PC-3 (cell line): ENCODE measurements around the gene BPGM. TPM values are rescaled to one million over a fixed set of nuclear protein-coding genes. Genes with fewer than 3 reads are reported as not detected.

Source experiments
- ATAC-seq: fragments of 200-7000 bp; cut with Tn5 transposase; 2 replicates; pipeline ENCODE4 v1.9.1; 2020; ENCODE audit warnings: mild to moderate bottlenecking, moderate library complexity
- BruUV-seq: library from RNA; stranded (reverse); fragments of 400-500 nt; replicated peaks from 2 replicates; lab custom pipeline; 2021; lab: Mats Ljungman, UMichigan
- CTCF ChIA-PET: fragments of 300-600 bp; sonication (Branson Sonifier 250); formaldehyde crosslinking; loops from one replicate; lab custom pipeline; 2022; ENCODE audit warnings: antibody characterized with exemption; lab: Charles Lee
- POLR2A ChIA-PET: fragments of 300-600 bp; sonication (Branson Sonifier 250); formaldehyde crosslinking; loops from one replicate; lab custom pipeline; 2022; ENCODE audit warnings: antibody characterized with exemption; ENCODE audit not compliant: unreplicated experiment; lab: Charles Lee
- DNase-seq: peaks from one replicate; pipeline ENCODE4 v3.0.0-alpha.2; 2015
- H2AFZ ChIP-seq: fragments of 300-600 bp; sonication (generic); 2 replicates; pipeline ENCODE4 v1.6.0; 2016; ENCODE audit warnings: antibody characterized with exemption, low read length
- H3F3A ChIP-seq: fragments of 300-600 bp; sonication (generic); one replicate; pipeline ENCODE4 v1.6.0; 2017; ENCODE audit warnings: antibody characterized with exemption, low read length, control low read depth, mild to moderate bottlenecking; ENCODE audit not compliant: unreplicated experiment
- H3K27ac ChIP-seq: fragments of 300-600 bp; sonication (generic); 2 replicates; pipeline ENCODE4 v1.5.1; 2016; ENCODE audit warnings: mild to moderate bottlenecking, low read length
- H3K27me3 ChIP-seq: fragments of 300-600 bp; sonication (generic); 2 replicates; pipeline ENCODE4 v1.6.1; 2016; ENCODE audit warnings: low read length, mixed read lengths
- H3K36me3 ChIP-seq: fragments of 300-600 bp; sonication (generic); 2 replicates; pipeline ENCODE4 v1.6.1; 2016; ENCODE audit warnings: low read depth, mixed run types, low read length, mixed read lengths
- H3K4me1 ChIP-seq: fragments of 300-600 bp; sonication (generic); 2 replicates; pipeline ENCODE4 v1.5.1; 2016; ENCODE audit warnings: low read length; ENCODE audit not compliant: insufficient read depth
- H3K4me2 ChIP-seq: fragments of 300-600 bp; sonication (generic); 2 replicates; pipeline ENCODE4 v1.6.0; 2016; ENCODE audit warnings: low read length
- H3K4me3 ChIP-seq: fragments of 300-600 bp; sonication (generic); 2 replicates; pipeline ENCODE4 v1.5.1; 2016; ENCODE audit warnings: mild to moderate bottlenecking, low read length, mixed read lengths
- H3K79me2 ChIP-seq: fragments of 300-600 bp; sonication (generic); 2 replicates; pipeline ENCODE4 v1.6.1; 2017; ENCODE audit warnings: low read length, mixed read lengths
- H3K9ac ChIP-seq: fragments of 300-600 bp; sonication (generic); 2 replicates; pipeline ENCODE4 v1.6.0; 2016; ENCODE audit warnings: mild to moderate bottlenecking, low read length
- H3K9me2 ChIP-seq: fragments of 300-600 bp; sonication (generic); replicated peaks from 2 replicates; pipeline ENCODE4 v1.6.1; 2016; ENCODE audit warnings: mixed run types, low read length, mixed read lengths
- H3K9me3 ChIP-seq: fragments of 300-600 bp; sonication (generic); 2 replicates; pipeline ENCODE4 v1.6.1; 2016; ENCODE audit warnings: low read length, mixed read lengths
- H4K20me1 ChIP-seq: fragments of 300-600 bp; sonication (generic); 2 replicates; pipeline ENCODE4 v1.6.1; 2016; ENCODE audit warnings: low read length, mixed read lengths
- CTCF ChIP-seq: fragments of 300-600 bp; sonication (generic); conservative IDR thresholded peaks from 2 replicates; pipeline ENCODE4 v1.5.1; 2017; ENCODE audit warnings: antibody characterized with exemption, low read depth, mild to moderate bottlenecking, low read length
- EZH2 ChIP-seq: fragments of 300-600 bp; sonication (generic); IDR thresholded peaks from one replicate; pipeline ENCODE4 v1.6.1; 2017; ENCODE audit warnings: antibody characterized with exemption, mild to moderate bottlenecking, low read length; ENCODE audit not compliant: unreplicated experiment
- EZH2phosphoT487 ChIP-seq: fragments of 300-600 bp; sonication (generic); IDR thresholded peaks from 2 replicates; pipeline ENCODE4 v1.6.1; 2018; ENCODE audit warnings: mild to moderate bottlenecking, antibody characterized with exemption, low read length, borderline replicate concordance
- intact Hi-C: fragments of 100-400 bp; cut with micrococcal nuclease; formaldehyde crosslinking; loops from 2 replicates; pipeline ENCODE4 v1.9.0; 2023
- total RNA-seq: library from RNA; depleted of rRNA; stranded (reverse); fragments of >200 nt; gene quantifications from 2 replicates; pipeline ENCODE4 v1.2.3, GENCODE V29; 2014

The BPGM gene
- total RNA-seq, 1 experiment from 2014 or later = 14.6 TPM

GRCh38 chr7:134605978-134606923, 40.4 kb upstream of the BPGM start:
- Histone ChIP-seq H2AFZ (peak overlapping the region; percentile 8; the same call in 1 of the 2 replicates), H3F3A (no peaks in the 10 kb centered on the region), H3K27me3 (no peaks in the 10 kb centered on the region), H3K9me3 (no peaks in the 10 kb centered on the region), H3K79me2 (no peaks in the 10 kb centered on the region), H3K9ac (peak overlapping the region; percentile 16; the same call in 1 of the 2 replicates), H4K20me1 (no peaks in the 10 kb centered on the region), H3K4me1 (peaks cover 11% of the 10 kb centered on the region), H3K4me2 (peak overlapping the region; percentile 52), H3K27ac (peak overlapping the region; percentile 56), H3K9me2 (no peaks in the 10 kb centered on the region), H3K4me3 (peak overlapping the region; percentile 24; the same call in 1 of the 2 replicates), H3K36me3 (no peaks in the 10 kb centered on the region)
- ChIA-PET CTCF (interaction anchor here (0.6 to 1.6 kb wide), 3 partner anchors 59 to 131 kb away, joined by 3 to 4 read pairs (median 3); no protein-coding TSS in a partner anchor), POLR2A (no interaction called here)
- intact Hi-C loops = loop anchor here (1.0 to 2.0 kb wide), 4 partner anchors 43 to 173 kb away; no protein-coding TSS in a partner anchor
- TF ChIP-seq EZH2phosphoT487 = no peak
- TF ChIP-seq CTCF = peak; percentile 96
- ATAC-seq (peak; percentile 96), DNase-seq (peak; percentile 78)
- no TSS peak for BruUV-seq

- Histone ChIP-seq H3K4me2 (no peak overlapping the region), H3K4me1 (peaks cover 22% of the 10 kb centered on the region), H4K20me1 (no peaks in the 10 kb centered on the region), H3K9ac (no peak overlapping the region), H3K79me2 (no peaks in the 10 kb centered on the region), H3F3A (peaks cover 9% of the 10 kb centered on the region), H3K27ac (no peak overlapping the region), H3K27me3 (no peaks in the 10 kb centered on the region), H3K9me2 (no peaks in the 10 kb centered on the region), H3K4me3 (no peak overlapping the region), H3K9me3 (no peaks in the 10 kb centered on the region), H3K36me3 (no peaks in the 10 kb centered on the region), H2AFZ (no peak overlapping the region)
- BruUV-seq = no TSS peak
- ATAC-seq (no peak), DNase-seq (no peak)
- intact Hi-C loops = loop anchor here (5.0 kb wide), 1 partner anchor 341 kb away; no protein-coding TSS in a partner anchor
- TF ChIP-seq CTCF (no peak), EZH2phosphoT487 (no peak), EZH2 (no peak)
- ChIA-PET CTCF (interaction anchor here (1.0 kb wide), 2 partner anchors 21 to 90 kb away, joined by 3 to 4 read pairs; no protein-coding TSS in a partner anchor), POLR2A (interaction anchor here (0.6 kb wide), 1 partner anchor 36 kb away, joined by 5 read pairs; no protein-coding TSS in a partner anchor)
Measured at GRCh38 chr7:134611611-134612151, 35.0 kb upstream of the BPGM start.
